HepG2 (cell line): ENCODE measurements around the gene EEPD1. TPM values are rescaled to one million over a fixed set of nuclear protein-coding genes. Genes with fewer than 3 reads are reported as not detected.

Experiments
- GTF3A ChIP-seq: sonication (generic); formaldehyde crosslinking; conservative IDR thresholded peaks from 2 replicates; pipeline ENCODE4 v1.4.0; 2020; ENCODE audit warnings: mild to moderate bottlenecking, missing genetic modification reagents
- JDP2 ChIP-seq: sonication (generic); formaldehyde crosslinking; IDR thresholded peaks from 2 replicates; pipeline ENCODE4 v1.8.1; 2022; ENCODE audit warnings: missing genetic modification reagents, borderline replicate concordance
- MTF1 ChIP-seq: sonication (generic); formaldehyde crosslinking; IDR thresholded peaks from 2 replicates; pipeline ENCODE4 v1.5.0; 2020; ENCODE audit warnings: missing genetic modification reagents
- NR2F2 ChIP-seq: IDR thresholded peaks from 2 replicates; pipeline ENCODE4 v1.6.1; 2012; ENCODE audit warnings: low read depth, inconsistent platforms, borderline replicate concordance
- PAXIP1 ChIP-seq: sonication (generic); formaldehyde crosslinking; conservative IDR thresholded peaks from 2 replicates; pipeline ENCODE4 v1.4.0; 2020; ENCODE audit warnings: mild to moderate bottlenecking, missing genetic modification reagents, moderate library complexity
- SOX6 ChIP-seq, 2 experiments: fragments of 450-650 bp in 1 of 2; sonication (generic) in 1 of 2; formaldehyde crosslinking in 1 of 2; IDR thresholded peaks; 2 replicates each; pipeline versions ENCODE4 v1.4.0 to v1.6.1; 2017 to 2020; ENCODE audit warnings: antibody characterized with exemption in 1 of 2, mild to moderate bottlenecking in 1 of 2, missing genetic modification reagents in 1 of 2
- ZNF121 ChIP-seq: sonication (generic); formaldehyde crosslinking; IDR thresholded peaks from 2 replicates; pipeline ENCODE4 v1.5.0; 2020; ENCODE audit warnings: mild to moderate bottlenecking, missing genetic modification reagents
- ZNF260 ChIP-seq: sonication (generic); formaldehyde crosslinking; IDR thresholded peaks from 2 replicates; pipeline ENCODE4 v1.4.0; 2020; ENCODE audit warnings: missing genetic modification reagents, low read depth, mild to moderate bottlenecking, borderline replicate concordance
- ZNF263 ChIP-seq: sonication (generic); formaldehyde crosslinking; IDR thresholded peaks from 2 replicates; pipeline ENCODE4 v1.4.0; 2020; ENCODE audit warnings: missing genetic modification reagents
- ZNF687 ChIP-seq: sonication (generic); formaldehyde crosslinking; IDR thresholded peaks from 2 replicates; pipeline ENCODE4 v1.5.1; 2020; ENCODE audit warnings: mild to moderate bottlenecking, missing genetic modification reagents, moderate library complexity
- ZNF83 ChIP-seq: sonication (generic); formaldehyde crosslinking; IDR thresholded peaks from 2 replicates; pipeline ENCODE4 v1.4.0; 2020; ENCODE audit warnings: missing genetic modification reagents, mild to moderate bottlenecking, borderline replicate concordance
- polyA plus RNA-seq, 8 experiments: library from polyadenylated mRNA; depleted of rRNA in 3 of 8; stranded (reverse) in 7 of 8; unstranded in 1 of 8; fragments of >200 nt; fragmentation: Illumina TruSeq in 4 of 8; extraction: Trizol in 4 of 8; gene quantifications; 2 replicates each; pipeline versions ENCODE4 v1.2.1 to v1.2.3, GENCODE V29; 2011 to 2016; ENCODE audit warnings: low read depth in 4 of 8, missing spikeins in 1 of 8, mixed read lengths in 1 of 8; ENCODE audit not compliant: insufficient read depth in 1 of 8
- total RNA-seq, 5 experiments: library from RNA; depleted of rRNA; stranded (reverse); fragments of >200 nt; fragmentation: Illumina TruSeq; extraction: Trizol; gene quantifications; 2 replicates each; pipeline ENCODE4 v1.2.3, GENCODE V29; 2016; ENCODE audit warnings: low read depth in 1 of 5
- TF ChIP-seq, protein P1 (sequence below): sonication (generic); formaldehyde crosslinking; IDR thresholded peaks from 2 replicates; pipeline ENCODE4 v1.8.0; 2022; ENCODE audit warnings: missing genetic modification reagents, mild to moderate bottlenecking, borderline replicate concordance
- TF ChIP-seq, protein P2 (sequence below): sonication (generic); formaldehyde crosslinking; IDR thresholded peaks from 2 replicates; pipeline ENCODE4 v1.5.0; 2020; ENCODE audit warnings: mild to moderate bottlenecking, missing genetic modification reagents, moderate library complexity

The EEPD1 gene
- total and polyA plus RNA-seq, 2 of the 13 experiments (the other 11 are each of a cell fraction or from before 2014, with no cell fraction given): 10.1 to 16.4 TPM

- TF ChIP-seq ZNF687 (CRISPR knock-in tag) (peak; percentile 85), NR2F2 (0 out of 2 replicates have a peak, but pooled peaks have one; percentile 19), ZNF121 (peak; percentile 97), ZNF263 (CRISPR knock-in tag) (peak; percentile 38; the same call in 1 of the 2 replicates), MTF1 (CRISPR knock-in tag) (no peak), ZNF83 (CRISPR knock-in tag) (no peak), GTF3A (no peak), PAXIP1 (CRISPR knock-in tag) (0 out of 2 replicates have a peak, but pooled peaks have one; percentile 15), JDP2 (CRISPR knock-in tag) (no peak), SOX6 (IDR thresholded peaks at IDR 0.05) (no peak), SOX6 (CRISPR knock-in tag; IDR thresholded peaks at IDR 0.05) (peak; percentile 37), ZNF260 (CRISPR knock-in tag) (no peak)
- TF ChIP-seq, protein P1, sequence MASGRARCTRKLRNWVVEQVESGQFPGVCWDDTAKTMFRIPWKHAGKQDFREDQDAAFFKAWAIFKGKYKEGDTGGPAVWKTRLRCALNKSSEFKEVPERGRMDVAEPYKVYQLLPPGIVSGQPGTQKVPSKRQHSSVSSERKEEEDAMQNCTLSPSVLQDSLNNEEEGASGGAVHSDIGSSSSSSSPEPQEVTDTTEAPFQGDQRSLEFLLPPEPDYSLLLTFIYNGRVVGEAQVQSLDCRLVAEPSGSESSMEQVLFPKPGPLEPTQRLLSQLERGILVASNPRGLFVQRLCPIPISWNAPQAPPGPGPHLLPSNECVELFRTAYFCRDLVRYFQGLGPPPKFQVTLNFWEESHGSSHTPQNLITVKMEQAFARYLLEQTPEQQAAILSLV (CRISPR knock-in tag): no peak
- TF ChIP-seq, protein P2, sequence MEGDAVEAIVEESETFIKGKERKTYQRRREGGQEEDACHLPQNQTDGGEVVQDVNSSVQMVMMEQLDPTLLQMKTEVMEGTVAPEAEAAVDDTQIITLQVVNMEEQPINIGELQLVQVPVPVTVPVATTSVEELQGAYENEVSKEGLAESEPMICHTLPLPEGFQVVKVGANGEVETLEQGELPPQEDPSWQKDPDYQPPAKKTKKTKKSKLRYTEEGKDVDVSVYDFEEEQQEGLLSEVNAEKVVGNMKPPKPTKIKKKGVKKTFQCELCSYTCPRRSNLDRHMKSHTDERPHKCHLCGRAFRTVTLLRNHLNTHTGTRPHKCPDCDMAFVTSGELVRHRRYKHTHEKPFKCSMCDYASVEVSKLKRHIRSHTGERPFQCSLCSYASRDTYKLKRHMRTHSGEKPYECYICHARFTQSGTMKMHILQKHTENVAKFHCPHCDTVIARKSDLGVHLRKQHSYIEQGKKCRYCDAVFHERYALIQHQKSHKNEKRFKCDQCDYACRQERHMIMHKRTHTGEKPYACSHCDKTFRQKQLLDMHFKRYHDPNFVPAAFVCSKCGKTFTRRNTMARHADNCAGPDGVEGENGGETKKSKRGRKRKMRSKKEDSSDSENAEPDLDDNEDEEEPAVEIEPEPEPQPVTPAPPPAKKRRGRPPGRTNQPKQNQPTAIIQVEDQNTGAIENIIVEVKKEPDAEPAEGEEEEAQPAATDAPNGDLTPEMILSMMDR (CRISPR knock-in tag): 0 out of 2 replicates have a peak, but pooled peaks have one; percentile 3
Measured at GRCh38 chr7:36182854-36183604, 30.0 kb downstream of the EEPD1 start (continued).
